K562 treated with DMSO at 1 percent for 12 hours (cell line): ENCODE data around the gene PSMC5. TPM values are rescaled to one million over a fixed set of nuclear protein-coding genes. Genes with fewer than 3 reads are reported as not detected.

Experiments
- total RNA-seq: library from RNA; unstranded; fragments of 300-600 nt; gene quantifications from 2 replicates; pipeline ENCODE4 v1.2.3, GENCODE V29; 2022; ENCODE audit not compliant: insufficient read depth

Gene PSMC5
- 136 and 182 TPM in 2 replicates for total RNA-seq

GRCh38 chr17:63827002-63827800 is at the start of gene PSMC5, which contains the start of gene FTSJ3:
Gene PSMC5 (plus strand): TSS chr17:63827431. CDS start chr17:63827491, 60 bp downstream.
Gene FTSJ3 (minus strand): TSS chr17:63827663. CDS start chr17:63826902, 761 bp downstream.

GRCh38 chr17:63842540-63843386 is 15.5 kb downstream of the PSMC5 start, which contains the start of gene SMARCD2:
Gene SMARCD2 (minus strand): TSS chr17:63842685. CDS start chr17:63842674, 11 bp downstream.

GRCh38 chr17:63873577-63873976 is 46.3 kb downstream of the PSMC5 start, which contains the start of gene CSH2:
Gene CSH2 (minus strand): TSS chr17:63873677. CDS start chr17:63873614, 63 bp downstream.

Other genes starting within 250 kb of the PSMC5 start
- gene TACO1, start 226.5 kb upstream of the PSMC5 start, total RNA-seq = 39.9 and 42.0 TPM in 2 replicates
- 13.4 and 29.5 TPM in 2 replicates for gene MAP3K3, start 205.0 kb upstream of the PSMC5 start, total RNA-seq
- gene LIMD2, start 127.3 kb upstream of the PSMC5 start, total RNA-seq = 3.1 and 3.3 TPM in 2 replicates
- 24.8 and 42.2 TPM in 2 replicates for gene STRADA, start 85.6 kb upstream of the PSMC5 start, total RNA-seq
- gene CCDC47, start 53.8 kb upstream of the PSMC5 start, total RNA-seq = 29.2 and 72.5 TPM in 2 replicates
- 21.4 and 68.9 TPM in 2 replicates for gene DDX42, start 53.3 kb upstream of the PSMC5 start, total RNA-seq
- 16.3 and 27.0 TPM in 2 replicates for gene FTSJ3, start 232 bp downstream of the PSMC5 start, total RNA-seq
- 58.2 and 91.2 TPM in 2 replicates for gene SMARCD2, start 15.3 kb downstream of the PSMC5 start, total RNA-seq
- 0.41 TPM in 1 of 2 replicates, not detected in the other for gene CSH2, start 46.2 kb downstream of the PSMC5 start, total RNA-seq
- gene GH2, start 54.5 kb downstream of the PSMC5 start, total RNA-seq = not detected in 2 replicates
- not detected in 2 replicates for gene CSH1, start 69.1 kb downstream of the PSMC5 start, total RNA-seq
- not detected in 2 replicates for gene CSHL1, start 83.8 kb downstream of the PSMC5 start, total RNA-seq
- not detected in 2 replicates for gene GH1, start 91.4 kb downstream of the PSMC5 start, total RNA-seq
- not detected in 2 replicates for gene CD79B, start 104.9 kb downstream of the PSMC5 start, total RNA-seq
- 0.22 and 0.44 TPM in 2 replicates for gene SCN4A, start 145.5 kb downstream of the PSMC5 start, total RNA-seq
- 0.81 and 3.2 TPM in 2 replicates for gene PRR29, start 170.9 kb downstream of the PSMC5 start, total RNA-seq
- gene ICAM2, start 193.2 kb downstream of the PSMC5 start, total RNA-seq = 40.6 and 54.9 TPM in 2 replicates